ENCODE results near the gene ADRA2B.
"Not testable (repeated sequence)": the region's sequence is repeated elsewhere in the genome, so short reads cannot be mapped to it uniquely, and the experiment has no call there.

ADRA2B gene

DNA sequence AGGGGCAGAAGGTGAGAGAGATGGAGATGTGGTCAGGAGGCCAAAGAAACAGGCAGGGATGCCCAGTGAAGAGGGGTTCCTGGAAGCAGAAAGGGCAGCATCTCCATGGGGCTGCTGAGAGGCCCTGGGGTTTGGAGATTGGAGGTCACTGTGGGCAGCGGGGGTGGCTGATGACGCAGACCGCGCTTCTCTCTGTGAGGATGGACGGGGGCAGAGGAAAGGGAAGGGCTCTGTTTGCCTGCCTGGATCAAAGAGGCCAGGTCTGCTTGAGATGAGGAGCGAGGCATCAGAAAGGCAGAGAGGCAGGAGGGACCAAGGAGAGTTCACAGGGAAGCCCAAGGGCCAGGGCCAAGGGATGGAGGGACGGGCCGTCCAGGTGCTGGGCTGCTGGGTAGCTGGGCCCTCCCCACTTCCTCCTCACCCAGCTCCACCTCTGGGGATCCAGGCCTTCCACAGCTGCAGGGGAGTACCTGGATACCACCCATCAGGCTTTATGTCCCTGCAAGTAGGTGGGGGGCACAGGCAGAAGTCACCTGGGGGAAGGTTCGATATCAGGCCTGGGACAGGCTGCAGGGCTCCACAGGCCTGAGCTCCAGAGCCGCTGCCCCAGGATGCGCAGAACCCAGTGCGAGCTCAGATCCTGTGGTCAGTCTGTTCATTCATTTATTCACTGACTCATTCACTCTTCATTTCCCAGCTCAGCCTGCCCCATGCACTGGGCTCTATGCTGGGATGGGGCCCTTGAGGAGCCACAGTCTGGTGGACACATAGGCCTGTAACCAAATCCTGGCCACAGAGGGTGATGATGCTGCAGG is 30.6 kb downstream of the ADRA2B start:
- no peak for DNase-seq

DNA sequence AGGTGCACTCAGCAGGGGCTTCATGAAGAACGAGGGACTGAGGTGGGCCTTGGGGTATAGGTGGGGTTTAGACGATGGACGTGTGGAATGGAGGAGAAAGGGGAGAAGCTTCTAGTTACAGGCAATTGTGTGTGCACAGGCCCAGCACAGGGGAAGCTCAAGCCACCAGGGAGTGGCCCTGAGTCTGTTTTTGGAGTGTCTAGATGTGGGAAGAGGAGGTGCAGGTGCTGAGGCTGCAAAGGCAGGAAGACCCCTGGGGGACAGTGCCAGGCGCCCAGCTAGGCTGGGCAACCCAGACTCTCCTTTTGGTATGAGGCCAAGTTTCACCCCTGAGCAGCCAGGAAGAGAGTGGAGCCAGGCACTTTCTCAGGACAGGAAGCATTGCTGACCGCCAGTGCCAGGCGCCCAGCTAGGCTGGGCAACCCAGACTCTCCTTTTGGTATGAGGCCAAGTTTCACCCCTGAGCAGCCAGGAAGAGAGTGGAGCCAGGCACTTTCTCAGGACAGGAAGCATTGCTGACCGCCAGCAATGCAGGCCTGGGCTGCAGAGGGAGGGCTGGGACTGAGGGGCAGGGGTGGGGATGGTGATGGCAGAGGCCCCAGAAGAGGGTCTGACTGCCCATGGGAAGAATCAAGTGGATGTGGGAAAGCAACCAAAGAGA is 31.4 kb downstream of the ADRA2B start:
- DNase-seq = not testable (repeated sequence)

DNA sequence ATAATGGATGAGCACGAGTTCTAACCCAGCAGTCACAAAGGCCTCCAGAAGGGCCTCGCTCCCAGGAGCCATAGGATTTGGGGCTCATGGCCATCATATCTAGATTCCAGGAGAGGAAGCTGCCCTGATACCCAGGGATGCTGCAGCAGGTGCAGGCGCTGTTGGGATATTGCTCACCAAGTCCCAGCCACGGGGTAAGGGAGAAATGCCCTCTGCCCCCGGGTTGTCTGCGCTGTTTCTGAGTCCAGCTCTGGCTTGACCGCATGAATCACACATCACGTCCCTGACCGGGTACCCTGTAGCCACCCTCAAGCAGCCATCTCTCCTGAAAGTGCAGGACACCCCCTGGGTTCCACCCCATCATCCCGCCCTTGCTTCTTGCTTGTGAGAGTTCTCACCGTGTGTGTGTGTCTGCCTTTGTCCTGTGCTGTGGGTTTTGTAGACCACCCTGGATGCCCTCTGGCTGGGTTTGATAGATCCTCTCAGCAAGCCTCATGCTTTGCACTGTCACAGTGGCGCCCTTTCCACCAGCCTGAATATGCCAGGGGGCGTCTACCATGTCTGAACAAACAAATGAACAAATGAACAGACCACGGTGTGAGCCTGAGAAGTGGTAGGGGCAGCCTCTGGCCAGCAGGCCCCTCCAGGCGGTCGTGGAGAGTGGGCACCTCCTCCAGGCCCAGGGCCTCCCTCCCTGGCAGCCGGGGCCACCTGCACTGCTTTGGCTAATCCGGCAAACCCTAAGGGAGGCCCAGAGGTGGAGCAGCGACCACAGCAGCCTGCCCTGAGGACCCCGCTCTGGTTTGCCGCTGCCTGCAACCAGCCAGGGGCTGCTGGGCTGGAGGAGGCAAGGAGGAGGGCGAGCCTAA is 32.1 kb downstream of the ADRA2B start:
- no peak for DNase-seq

DNA sequence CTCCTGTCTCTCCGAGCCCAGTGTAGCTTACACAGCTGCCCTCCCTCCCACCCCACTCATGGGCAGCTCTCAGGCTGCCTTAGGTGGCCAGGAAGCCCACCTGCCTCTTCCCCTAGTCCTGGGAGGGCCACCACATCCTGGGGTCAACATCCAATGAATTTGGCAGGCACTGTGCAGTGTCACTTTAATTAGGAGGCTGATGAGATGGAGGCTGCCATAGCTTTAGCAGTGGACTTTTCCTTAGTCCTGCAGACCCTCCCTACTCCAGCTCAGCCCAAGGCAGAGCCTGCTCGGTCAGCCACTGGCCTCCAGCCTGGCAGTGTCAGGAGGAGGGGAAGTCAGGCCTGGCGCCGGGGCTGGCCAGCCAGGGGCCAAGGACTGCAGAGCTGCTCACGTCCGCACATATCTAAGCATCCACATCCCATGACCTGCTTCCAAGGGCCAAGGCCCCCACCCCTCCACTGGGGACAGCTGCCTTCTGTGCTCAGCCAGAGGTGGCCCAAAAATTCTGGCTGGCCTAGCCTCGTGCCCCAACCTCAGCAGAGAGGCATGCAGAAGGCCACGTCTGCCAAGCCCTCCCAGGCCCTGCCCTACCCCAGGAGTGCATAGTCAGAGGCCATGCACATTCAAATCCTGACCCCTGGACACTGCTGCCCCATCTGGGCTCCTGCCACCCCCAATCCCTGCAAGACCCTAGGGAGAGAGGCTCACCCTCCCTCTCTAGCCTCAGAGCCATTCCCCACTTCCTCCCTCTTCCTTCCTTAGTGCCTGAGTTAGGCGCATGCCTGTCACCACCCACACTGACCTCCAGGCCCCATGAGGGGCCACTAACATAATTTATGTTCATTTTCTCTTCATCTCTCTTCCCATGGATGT is 33.1 kb downstream of the ADRA2B start:
- DNase-seq = no peak

DNA sequence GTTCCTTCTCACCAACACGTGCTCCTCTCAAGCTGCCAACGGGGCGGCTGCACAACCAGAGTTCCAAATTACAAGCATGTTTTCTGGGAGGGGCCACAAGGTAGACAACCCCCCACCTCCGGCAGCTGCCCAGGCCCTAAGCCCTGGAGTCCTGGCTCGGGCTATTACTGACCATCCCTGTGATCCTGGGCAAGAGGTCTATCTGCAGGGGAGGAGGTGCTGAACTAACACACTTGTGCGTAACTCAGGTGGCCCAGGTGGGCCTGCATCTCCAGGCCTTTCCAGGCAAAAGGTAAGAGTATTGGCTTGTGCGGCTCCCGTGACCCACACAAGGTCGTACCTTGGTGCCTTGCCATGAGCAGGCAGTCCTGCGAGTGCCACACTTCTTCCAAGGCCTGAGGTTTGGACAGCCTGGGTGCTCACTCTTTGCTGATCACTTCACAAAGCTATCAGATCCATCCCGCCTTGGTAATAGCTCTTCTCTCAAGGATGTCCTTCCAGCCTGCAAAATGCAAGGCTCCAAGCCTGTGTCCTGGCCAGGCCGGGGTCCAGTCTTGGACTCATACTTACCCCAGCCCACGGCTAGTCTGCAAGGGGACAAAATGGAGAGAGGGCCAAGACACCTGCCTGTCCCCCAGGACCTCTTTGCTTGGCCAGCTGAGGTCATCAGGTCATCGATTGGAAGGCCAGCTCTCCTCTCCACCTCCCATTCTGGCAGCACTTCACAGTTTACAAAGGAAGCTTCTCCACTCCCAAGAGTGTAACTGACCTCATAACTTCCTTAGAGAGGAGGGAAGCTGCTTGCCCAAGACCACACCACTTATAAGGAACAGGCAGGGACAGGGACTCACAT is 33.9 kb downstream of the ADRA2B start:
- DNase-seq = no peak

DNA sequence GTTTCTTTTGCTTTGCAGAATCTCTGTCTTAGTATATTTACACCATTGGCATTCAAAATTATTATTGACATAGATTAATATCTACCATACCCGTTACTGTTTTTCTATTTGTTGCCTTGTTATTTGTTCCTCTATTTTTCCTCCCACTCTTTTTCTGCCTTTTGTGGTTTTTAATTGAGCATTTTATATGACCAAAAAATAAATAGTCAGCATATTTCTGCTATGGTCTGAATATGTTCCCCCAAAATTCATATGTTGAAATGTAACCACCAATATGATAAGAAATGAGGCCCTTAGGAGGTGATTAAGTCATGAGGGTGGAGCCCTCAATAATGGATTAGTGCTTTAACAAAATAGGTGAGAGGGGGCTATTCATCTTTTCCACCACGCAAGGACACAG is 35.3 kb downstream of the ADRA2B start:
- DNase-seq = no peak

DNA sequence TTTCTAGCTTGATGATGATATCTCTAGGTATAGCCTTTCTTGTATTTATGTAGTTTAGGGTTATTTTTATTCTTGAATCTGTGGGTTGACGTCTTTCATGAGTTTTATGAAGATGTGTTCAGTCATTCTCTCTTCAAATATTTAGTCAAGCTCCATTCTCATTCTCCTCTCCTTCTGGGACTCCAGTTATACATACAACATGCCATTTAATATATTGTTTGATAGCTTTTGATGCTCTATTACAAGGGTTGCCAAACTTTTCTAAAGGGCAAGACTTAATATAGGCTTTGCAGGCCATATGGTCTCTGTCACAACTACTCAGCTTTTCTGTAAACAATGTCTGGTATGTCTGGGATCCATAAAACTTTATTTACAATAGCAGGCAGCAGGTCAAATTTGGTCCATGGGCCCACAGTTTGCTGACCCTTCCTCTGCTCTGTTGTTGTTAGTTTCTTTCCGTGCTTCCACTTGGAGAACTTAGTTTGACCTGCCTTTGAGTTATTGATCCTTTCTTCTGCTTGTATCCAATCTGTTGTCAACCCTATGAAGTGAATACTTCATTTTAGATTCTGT is 41.1 kb downstream of the ADRA2B start:
- no peak for DNase-seq

DNA sequence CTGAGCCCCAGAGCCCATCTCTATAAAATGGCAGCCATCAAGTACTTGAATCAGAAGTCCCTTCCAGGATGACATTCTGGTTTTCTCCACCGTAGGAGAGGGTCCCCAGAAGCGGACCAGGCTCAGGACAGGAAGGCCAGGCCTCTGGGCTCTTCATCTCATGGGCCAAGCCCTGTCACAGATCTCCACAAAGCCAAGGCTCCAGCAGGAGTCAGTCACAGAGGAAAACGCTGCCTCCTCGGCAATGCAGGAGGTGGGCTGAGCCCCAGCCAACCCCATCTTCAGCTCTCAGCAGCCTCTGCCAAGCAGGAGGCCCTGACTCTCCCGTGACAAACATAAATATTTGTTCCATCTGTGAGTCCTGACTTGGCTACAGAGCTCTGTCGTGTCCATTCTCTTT is 42.2 kb downstream of the ADRA2B start:
- DNase-seq = no peak

DNA sequence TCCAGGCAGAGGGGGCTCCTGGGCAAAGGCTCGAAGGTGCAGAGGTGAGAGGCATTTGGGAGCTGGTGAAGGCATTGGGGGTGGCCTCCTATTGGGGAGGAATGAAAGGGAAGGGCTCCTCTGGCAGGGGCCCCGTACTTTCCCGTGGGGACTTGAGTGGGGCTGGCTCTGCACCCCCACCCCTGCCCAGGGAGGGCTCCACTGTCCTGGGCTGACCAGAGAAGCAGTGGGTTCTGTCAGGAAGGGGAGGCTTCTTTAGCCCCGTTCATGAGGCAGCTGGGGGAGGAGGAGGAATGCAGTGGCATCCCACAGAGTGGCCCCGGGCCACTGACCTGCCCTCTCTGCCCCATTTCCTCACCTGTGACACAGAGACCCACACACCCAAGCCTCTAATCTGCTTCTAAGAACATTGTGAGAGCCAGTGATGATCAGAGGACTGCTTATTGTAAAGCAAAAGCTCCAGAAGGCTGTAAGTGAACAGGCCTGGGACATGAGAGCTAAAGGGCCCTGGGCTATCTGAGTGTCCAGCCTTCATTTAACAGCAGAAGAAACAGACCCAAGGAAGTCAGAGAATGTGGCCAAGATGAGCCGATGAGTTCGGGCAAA is 43.1 kb downstream of the ADRA2B start:
- DNase-seq = no peak

DNA sequence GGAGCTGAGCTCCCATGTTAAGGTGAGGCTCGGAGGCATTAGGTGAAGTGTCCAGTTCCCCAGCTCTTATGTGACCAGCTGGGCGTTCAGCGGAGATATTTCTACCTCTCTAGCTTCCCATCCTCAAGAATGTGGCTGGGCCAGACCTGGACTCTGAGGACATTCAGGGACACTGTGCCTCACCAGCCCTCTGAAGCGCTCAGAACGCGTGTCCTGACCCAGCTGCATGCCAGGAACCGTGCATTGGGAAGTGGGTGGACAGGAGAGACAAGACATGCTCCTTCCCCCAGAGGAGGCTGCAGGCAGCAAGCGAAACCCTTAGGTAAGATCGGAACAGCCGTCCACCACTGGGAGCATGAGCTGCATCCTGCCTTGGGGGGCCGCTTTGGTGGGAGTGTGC is 43.6 kb downstream of the ADRA2B start:
- DNase-seq = no peak

DNA sequence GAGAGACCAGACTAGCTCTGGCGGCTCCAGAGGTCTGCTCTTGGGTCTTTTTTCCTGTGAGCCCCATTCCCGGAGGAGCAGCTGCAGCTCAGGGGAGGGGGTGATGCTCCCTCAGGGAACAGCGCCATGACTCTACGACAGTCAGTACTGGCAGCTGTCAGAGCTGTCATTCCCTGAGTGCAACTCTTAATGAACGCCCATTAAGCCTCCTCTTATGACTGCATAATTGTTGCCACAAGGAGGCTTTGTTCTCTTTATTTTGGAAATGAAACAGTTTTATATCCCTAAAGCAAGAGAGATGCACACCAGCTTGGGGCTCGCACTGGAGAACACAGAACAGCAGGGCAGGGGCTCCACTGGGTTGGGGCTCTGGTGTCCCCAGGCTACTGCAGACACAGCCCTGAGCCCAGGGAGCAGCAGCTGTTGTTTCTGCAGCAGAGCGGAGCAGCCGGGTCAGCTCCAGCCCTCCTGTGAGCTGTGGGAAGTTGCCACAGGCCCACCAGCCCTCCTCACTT is 44.3 kb downstream of the ADRA2B start:
- DNase-seq = not testable (repeated sequence)

DNA sequence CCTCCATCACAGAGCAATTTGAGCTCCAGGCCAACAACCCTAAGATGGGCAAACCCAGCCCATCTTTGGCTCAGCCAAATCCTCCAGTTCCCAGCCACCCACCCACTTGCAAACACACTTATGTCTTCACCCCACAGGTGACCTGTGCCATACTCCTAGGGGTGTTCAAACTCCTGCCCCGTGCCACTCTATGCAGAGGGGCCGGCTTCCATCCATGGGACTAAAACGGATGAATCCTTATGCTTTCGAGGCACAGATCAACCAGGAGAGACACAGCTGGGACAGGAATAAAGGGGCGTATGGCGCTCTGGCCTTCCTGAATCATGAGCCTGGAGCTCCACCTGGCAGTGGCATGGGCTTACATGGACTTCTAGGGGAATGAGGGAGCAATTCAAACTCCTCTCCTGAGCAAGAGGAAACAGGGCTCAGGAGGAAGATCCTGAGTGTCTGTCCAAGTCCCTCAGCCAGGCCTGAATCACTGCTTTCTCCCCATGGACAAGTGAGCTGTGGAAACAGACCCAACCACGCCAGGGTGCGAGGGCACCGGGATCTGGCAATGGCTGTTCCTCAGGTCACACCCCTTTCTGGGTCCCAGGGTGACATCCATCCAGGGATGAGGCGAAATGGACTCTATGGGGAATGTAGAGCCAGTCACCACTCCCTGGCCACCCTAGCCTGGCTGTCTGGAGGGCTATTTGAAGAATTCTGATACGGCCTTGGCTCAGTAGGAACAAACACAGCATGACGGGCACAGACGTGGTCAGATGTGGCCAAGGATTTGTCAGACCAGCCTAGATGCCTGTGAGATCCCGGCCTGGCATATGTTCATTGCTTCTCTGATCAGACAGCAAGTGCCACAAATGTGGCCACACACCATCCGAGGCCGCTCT is 45.0 kb downstream of the ADRA2B start:
- DNase-seq = not testable (repeated sequence)

DNA sequence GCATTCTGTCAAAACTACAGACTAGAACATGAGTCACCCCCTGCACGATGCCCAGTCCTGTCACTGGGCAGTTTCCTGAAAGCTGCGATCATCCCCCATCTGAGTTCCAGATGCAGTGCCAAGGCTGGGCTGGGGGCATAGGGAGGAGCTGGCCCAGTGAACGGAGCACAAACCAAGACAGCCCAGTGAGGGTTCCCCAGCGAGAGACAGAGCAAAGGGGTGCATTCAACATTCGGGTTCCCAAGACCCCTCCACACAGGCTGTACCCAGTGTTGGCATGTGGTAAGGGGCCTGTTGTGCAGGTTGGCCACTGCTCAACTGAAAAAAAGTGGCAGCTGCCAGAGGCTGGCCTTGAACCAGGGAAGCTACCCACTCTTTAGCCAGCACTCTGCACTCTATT is 46.0 kb downstream of the ADRA2B start:
- DNase-seq = not testable (repeated sequence)

DNA sequence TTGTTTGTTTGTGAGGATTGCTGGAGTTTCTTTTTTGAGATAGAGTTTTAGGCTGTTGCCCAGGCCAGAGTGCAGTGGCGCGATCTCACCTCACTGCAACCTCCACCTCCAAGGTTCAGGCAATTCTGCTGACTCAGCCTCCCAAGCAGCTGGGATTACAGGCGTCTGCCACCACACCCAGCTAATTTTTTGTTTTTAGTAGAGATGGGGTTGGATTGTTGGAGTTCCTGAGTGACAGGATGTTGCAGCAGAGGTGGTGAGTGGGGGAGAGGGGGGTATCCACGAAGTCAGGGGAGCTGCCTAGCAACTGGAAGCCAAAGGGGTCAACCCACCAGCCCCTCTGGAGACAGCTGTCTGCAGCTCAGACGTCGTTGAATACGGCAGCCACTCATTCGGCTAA is 46.5 kb downstream of the ADRA2B start:
- not testable (repeated sequence) for DNase-seq

DNA sequence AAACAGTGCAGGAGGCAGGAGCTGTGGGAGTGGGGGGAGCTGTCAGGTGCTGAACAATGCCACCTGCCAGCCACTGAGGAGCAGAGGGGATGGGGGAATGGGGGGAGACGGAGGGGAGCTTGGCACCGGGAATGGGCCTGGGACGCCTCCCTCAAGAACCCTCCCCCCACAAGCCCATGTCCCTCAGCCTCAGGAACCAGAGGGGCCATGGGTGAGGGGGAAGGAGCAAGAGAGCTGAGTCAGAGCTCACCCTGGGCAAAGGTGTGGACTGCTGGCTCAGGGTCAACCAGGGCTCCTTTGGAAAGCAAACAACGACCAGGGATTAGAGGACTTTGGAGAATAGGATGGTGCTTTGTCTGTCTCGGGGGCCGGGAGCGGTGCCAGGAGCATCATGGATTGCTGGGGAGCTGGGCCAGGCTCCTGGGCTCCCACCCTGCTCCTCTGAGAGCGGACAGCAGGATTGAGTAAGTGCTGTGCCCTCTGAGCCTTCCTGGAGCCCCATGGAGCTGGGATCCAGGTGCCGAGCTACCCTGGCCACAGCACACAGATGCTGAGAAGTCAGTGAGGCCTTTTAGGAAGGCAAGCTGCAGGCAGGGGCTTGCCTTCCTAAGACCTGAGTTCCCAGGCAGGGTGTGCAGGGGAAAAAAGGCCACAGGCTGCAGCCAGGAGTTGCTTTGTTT is 48.3 kb downstream of the ADRA2B start:
- DNase-seq = not testable (repeated sequence)

DNA sequence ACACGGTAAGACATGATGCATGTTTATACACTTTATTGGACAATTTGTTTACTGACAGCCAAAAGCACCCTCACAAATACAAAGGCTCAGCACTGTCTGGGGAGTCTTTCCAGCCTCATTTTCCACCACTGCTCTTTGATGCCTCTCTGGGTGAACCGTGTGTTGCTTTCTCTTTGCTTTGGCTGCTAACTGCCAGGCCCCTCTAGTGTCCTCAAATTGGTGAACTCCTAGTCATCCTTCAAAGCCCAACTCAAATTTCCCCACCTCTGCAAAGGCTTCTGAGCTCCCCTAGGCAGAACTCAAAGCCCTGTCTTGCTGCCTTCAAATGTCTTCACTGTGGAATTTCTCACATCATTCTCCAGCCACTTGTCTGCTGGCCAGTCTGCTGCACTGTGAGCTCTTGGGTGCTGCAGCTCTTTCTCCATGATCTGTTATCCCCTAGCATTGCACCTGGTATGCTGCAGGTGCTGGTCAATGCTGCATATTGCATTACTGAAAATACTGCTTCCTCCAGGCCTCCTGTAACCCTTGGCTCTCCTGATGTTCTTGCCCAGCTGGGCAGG is 49.2 kb downstream of the ADRA2B start:
- DNase-seq = not testable (repeated sequence)

DNA sequence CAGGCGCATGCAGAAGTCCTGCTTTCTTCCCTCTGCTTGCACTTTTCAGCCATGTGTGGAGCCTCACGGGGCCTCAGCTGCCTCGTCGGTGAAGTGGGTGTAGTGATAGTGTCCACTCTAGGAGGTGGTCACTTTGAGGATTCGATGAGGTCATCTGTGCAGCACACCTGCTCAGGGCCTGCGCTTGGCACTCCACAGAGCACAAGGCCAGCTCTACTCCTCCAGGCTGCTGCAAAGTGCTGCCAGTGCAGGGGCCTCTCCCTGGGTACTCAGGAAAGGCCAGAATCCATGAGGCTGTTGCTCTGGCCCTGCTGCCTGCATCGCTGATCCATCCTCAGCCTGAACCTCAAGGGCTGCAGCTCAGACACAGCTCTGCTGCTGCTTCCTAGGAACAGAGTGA is 49.9 kb downstream of the ADRA2B start:
- not testable (repeated sequence) for DNase-seq

DNA sequence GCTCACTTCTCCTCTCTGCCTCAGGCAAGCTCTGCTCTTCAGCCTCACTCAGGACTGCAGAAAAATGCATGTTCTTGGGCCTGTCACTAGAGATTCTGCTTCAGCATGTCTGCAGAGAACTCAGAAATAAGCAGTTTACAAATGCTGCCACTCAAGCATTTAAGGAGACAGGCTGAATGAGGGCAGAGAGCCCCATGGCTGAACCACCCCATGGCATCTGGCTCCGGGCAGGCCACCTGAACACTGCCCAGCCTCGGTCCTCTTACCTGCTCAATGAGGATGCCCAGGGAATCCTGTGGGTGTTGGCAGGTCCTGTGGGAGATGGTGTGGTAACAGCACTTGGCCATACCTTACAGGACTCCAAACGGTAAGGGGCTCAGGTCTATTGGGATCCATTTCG is 50.4 kb downstream of the ADRA2B start:
- DNase-seq = not testable (repeated sequence)
